Fibroblast of pulmonary artery (primary cell): ENCODE measurements around the gene FAM13B.

Experiments used
- DNase-seq: peaks from one replicate; pipeline ENCODE4 v3.0.0-alpha.2; 2010; ENCODE audit warnings: low read depth
- H3K4me3 ChIP-seq: replicated peaks from 2 replicates; pipeline ENCODE4 v1.5.1; 2011; ENCODE audit warnings: low read depth, mild to moderate bottlenecking, control low read depth, low read length, moderate library complexity
- TF ChIP-seq, protein P1 (sequence below): IDR thresholded peaks from 2 replicates; pipeline ENCODE4 v1.5.1; 2011; ENCODE audit warnings: mild to moderate bottlenecking, control low read depth, low read length, inconsistent platforms; ENCODE audit errors: missing control alignments

The FAM13B gene

DNA sequence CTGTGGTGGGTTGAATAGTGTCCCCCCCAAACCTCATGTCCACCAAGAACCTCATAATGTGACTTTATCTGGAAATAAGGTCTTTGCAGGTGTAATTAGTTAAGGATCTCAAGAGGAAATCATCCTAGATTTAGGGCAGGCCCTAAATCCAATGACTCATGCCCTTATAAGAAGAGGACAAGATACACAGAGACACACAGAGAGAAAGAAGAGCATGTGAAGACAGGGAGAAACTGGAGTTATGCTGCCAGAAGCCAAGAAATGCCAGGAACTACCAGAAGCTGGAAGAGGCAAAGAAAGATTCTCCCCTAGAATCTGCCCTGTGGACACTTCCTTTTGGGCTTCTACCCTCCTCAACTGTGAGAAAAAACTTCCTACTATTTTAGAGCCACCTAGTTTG is 8.8 kb downstream of the FAM13B start:
- H3K4me3 ChIP-seq: no peak overlapping the region
- DNase-seq: no peak
- TF ChIP-seq, protein P1, sequence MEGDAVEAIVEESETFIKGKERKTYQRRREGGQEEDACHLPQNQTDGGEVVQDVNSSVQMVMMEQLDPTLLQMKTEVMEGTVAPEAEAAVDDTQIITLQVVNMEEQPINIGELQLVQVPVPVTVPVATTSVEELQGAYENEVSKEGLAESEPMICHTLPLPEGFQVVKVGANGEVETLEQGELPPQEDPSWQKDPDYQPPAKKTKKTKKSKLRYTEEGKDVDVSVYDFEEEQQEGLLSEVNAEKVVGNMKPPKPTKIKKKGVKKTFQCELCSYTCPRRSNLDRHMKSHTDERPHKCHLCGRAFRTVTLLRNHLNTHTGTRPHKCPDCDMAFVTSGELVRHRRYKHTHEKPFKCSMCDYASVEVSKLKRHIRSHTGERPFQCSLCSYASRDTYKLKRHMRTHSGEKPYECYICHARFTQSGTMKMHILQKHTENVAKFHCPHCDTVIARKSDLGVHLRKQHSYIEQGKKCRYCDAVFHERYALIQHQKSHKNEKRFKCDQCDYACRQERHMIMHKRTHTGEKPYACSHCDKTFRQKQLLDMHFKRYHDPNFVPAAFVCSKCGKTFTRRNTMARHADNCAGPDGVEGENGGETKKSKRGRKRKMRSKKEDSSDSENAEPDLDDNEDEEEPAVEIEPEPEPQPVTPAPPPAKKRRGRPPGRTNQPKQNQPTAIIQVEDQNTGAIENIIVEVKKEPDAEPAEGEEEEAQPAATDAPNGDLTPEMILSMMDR: no peak

DNA sequence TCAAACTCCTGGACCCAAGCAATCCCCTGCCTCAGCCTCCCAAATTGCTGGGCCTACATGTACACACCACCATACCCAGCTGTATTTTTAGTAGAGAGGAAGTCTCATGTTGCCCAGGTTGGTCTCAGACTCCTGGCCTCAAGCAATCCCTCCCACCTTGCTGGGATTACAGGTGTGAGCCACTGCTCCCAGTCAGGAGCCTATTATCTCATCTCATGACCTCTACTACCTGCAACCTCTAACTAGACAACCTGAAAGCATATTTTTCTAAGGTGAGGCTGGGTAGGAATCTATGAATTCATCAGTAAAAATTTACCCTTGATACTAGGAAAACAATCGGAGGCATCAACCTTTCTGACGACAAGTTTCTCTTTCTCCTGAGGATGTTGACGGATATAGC is 10.0 kb downstream of the FAM13B start:
- H3K4me3 ChIP-seq: no peak overlapping the region
- TF ChIP-seq, protein P1: no peak
- DNase-seq: no peak

DNA sequence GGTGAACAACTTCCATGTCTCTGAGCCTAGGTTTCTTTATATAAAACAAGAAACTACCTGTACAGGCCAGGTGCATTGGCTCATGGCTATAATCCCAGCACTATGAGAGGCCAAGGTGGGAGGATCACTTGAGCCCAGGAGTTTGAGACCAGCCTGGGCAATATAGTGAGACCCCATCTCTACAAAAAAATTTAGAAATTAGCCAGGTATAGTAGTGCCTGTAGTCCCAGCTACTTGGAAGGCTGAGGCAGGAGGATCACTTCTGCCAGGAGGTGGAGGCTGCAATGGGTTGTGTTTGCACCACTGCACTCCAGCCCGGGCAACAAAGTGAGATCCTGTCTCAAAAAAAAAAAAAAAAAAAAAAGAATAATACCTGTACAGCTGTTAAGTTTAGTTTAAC is 11.1 kb downstream of the FAM13B start:
- no peak overlapping the region for H3K4me3 ChIP-seq
- TF ChIP-seq, protein P1: no peak
- no peak for DNase-seq

DNA sequence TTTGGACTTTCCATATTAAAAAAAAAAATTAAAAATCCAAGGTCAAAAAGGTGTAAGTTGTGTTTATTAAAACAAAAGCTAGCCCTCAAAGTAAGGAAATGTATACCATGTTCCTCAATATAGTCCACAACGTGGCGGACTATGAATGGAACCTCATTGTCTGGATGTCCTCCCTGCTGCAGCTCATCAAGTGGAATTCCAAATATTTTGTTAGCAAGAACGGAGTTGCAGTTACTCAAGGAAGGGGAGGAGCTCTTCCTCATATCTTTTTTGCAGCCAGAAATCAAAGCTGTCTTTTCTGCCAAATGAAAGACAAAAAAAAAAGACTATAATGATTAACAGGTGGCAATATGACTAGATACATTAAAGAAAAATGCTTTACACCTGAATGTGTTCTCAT is 14.0 kb downstream of the FAM13B start:
- peak; percentile 45 for DNase-seq
- TF ChIP-seq, protein P1: no peak
- no peak overlapping the region for H3K4me3 ChIP-seq

DNA sequence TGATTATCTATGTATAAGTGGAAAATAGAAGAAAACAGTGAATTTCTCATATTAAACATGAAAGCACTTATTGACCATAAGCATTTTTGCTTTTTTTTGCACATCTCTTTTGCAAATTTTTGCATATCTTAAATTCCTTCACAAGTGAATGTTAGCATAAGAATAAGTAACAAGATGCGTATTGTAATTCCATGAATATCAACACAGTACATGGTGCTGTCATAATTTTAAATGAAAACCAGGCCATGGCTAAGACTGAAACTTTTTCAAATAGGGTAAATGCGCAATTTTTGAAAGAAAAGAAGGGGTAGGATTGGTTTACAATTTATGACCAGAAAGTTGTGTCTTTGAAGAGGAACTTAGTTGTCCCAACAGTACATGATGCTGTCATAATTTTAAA is 17.0 kb downstream of the FAM13B start:
- no peak for DNase-seq
- TF ChIP-seq, protein P1: no peak

DNA sequence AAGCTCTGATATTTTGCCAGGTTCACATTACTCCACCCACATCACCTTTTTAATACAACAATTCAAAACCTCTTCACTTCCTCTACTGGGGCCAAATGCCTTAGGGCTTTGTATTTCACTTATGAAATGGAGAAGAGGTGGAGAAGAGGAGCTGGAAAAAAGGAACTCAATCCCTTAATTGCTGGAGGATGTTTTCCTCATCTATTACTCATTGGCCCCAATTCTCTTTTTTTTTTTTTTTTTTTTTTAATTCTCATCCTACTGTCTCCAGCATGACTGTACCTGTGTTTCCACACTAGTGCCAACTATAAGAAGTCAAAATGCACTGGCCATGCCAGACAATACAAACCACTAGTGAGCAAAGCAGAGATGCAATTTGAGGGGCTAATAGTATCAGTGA is 20.9 kb downstream of the FAM13B start:
- no peak overlapping the region for H3K4me3 ChIP-seq
- TF ChIP-seq, protein P1: no peak
- DNase-seq: no peak

More for the DNA sequence above, 17.0 kb downstream of the FAM13B start:
- H3K4me3 ChIP-seq: no peak overlapping the region

DNA sequence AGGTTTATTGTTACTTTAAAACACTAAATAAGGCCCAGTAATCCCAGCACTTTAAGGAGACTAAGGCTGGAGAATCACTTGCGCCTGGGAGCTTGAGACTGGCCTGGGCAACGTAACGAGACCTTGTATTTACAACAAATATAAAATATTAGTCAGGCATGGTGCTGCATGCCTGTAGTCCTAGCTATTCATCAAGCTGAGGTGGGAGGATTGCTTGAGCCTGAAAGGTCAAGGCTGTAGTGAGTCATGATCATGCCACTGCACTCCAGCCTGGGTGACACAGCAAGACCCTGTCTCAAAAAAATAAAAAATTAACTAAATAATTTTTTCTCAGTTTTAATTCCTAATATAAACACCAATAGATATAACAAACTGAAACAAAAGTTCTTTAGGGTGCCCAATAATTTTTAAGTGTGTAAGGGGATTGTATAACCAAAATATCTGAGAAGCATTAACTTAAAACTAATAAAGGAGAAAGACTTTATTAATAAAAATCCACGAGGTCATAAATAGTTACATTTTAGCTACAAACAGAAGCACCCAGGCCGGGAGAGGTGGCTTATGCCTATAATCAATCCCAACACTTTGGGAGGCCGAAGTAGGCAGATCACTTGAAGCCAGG is 32.7 kb downstream of the FAM13B start:
- DNase-seq: peak; percentile 67
- TF ChIP-seq, protein P1: no peak
- no peak overlapping the region for H3K4me3 ChIP-seq
